Progenitor cell of endocrine pancreas (in vitro differentiated cells): Measurements from ENCODE around the gene PMEPA1. TPM values are rescaled to one million over a fixed set of nuclear protein-coding genes. Genes with fewer than 3 reads are reported as not detected.

ENCODE experiments used
- DNase-seq: peaks from one replicate; pipeline ENCODE4 v3.0.0; 2021; ENCODE audit warnings: low spot score; ENCODE audit not compliant: unreplicated experiment
- H3K27ac Mint-ChIP-seq: 2 replicates; pipeline ENCODE4 v1.8.0; 2021; ENCODE audit warnings: mild to moderate bottlenecking, moderate library complexity, mixed read lengths
- H3K27me3 Mint-ChIP-seq: 2 replicates; pipeline ENCODE4 v1.8.0; 2021; ENCODE audit warnings: mixed read lengths
- H3K36me3 Mint-ChIP-seq: 2 replicates; pipeline ENCODE4 v1.8.0; 2022; ENCODE audit warnings: mixed read lengths; ENCODE audit not compliant: insufficient read depth
- H3K4me1 Mint-ChIP-seq: 2 replicates; pipeline ENCODE4 v1.8.0; 2021; ENCODE audit warnings: low read depth, mixed read lengths
- H3K4me3 Mint-ChIP-seq: 2 replicates; pipeline ENCODE4 v1.8.0; 2021; ENCODE audit warnings: low read depth, mild to moderate bottlenecking, moderate library complexity, mixed read lengths
- H3K9me3 Mint-ChIP-seq: 2 replicates; pipeline ENCODE4 v1.8.0; 2021; ENCODE audit warnings: low read depth, mixed read lengths
- total RNA-seq: library from RNA; stranded (reverse); gene quantifications from 2 replicates; pipeline ENCODE4 v1.2.1, GENCODE V29; 2021
- TF ChIP-seq, protein P1 (sequence below): fragments of 200-600 bp; sonication (generic); IDR thresholded peaks from one replicate; pipeline ENCODE4 v1.5.0; 2021; ENCODE audit warnings: antibody characterized with exemption, mild to moderate bottlenecking; ENCODE audit not compliant: unreplicated experiment

Gene PMEPA1
- total RNA-seq, 1 donor from 2014 or later: 9.1 TPM

GRCh38 chr20:57671072-57671391 is 38.8 kb downstream of the PMEPA1 start:
- Mint-ChIP-seq H3K4me3 (no peak overlapping the region), H3K4me1 (no peaks in the 10 kb centered on the region), H3K27ac (no peak overlapping the region), H3K27me3 (no peaks in the 10 kb centered on the region), H3K36me3 (no peaks in the 10 kb centered on the region), H3K9me3 (no peaks in the 10 kb centered on the region)
- no peak for DNase-seq
- TF ChIP-seq, protein P1, sequence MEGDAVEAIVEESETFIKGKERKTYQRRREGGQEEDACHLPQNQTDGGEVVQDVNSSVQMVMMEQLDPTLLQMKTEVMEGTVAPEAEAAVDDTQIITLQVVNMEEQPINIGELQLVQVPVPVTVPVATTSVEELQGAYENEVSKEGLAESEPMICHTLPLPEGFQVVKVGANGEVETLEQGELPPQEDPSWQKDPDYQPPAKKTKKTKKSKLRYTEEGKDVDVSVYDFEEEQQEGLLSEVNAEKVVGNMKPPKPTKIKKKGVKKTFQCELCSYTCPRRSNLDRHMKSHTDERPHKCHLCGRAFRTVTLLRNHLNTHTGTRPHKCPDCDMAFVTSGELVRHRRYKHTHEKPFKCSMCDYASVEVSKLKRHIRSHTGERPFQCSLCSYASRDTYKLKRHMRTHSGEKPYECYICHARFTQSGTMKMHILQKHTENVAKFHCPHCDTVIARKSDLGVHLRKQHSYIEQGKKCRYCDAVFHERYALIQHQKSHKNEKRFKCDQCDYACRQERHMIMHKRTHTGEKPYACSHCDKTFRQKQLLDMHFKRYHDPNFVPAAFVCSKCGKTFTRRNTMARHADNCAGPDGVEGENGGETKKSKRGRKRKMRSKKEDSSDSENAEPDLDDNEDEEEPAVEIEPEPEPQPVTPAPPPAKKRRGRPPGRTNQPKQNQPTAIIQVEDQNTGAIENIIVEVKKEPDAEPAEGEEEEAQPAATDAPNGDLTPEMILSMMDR: no peak

- no peaks in the 10 kb centered on the region for H3K36me3 Mint-ChIP-seq
- no peak overlapping the region for H3K27ac Mint-ChIP-seq
- no peaks in the 10 kb centered on the region for H3K4me1 Mint-ChIP-seq
- H3K9me3 Mint-ChIP-seq: no peaks in the 10 kb centered on the region
- TF ChIP-seq, protein P1: no peak
- no peak for DNase-seq
- no peak overlapping the region for H3K4me3 Mint-ChIP-seq
- H3K27me3 Mint-ChIP-seq: no peaks in the 10 kb centered on the region
Observed at GRCh38 chr20:57670288-57671071, 39.3 kb downstream of the PMEPA1 start.

DNA sequence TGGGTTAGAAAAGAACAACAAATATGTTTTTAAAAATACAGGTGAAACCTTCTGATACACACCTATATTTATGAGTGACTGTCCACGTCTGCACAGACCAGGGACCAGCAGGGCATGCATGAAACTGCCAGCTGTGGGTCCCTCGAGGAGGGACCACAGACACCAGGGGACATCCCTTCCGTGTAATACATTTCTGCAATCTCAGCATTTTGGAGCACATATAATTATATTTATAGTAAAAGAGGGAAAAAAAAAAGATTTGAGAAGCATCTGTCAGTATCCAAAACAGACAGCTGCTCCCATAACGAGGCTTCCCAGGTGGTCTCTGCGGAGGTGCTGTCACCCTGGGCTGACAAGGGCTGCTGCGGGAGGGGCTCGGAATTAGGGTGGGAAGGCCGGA is 40.2 kb downstream of the PMEPA1 start:
- Mint-ChIP-seq H3K4me1 (no peaks in the 10 kb centered on the region), H3K27ac (no peak overlapping the region), H3K27me3 (no peaks in the 10 kb centered on the region), H3K9me3 (no peaks in the 10 kb centered on the region), H3K4me3 (no peak overlapping the region), H3K36me3 (no peaks in the 10 kb centered on the region)
- DNase-seq: no peak
- TF ChIP-seq, protein P1: no peak

GRCh38 chr20:57667924-57668782 is 41.7 kb downstream of the PMEPA1 start:
- Mint-ChIP-seq H3K27ac (no peak overlapping the region), H3K4me1 (no peaks in the 10 kb centered on the region), H3K4me3 (no peak overlapping the region), H3K27me3 (no peaks in the 10 kb centered on the region), H3K36me3 (no peaks in the 10 kb centered on the region), H3K9me3 (no peaks in the 10 kb centered on the region)
- DNase-seq: no peak
- TF ChIP-seq, protein P1: no peak

DNA sequence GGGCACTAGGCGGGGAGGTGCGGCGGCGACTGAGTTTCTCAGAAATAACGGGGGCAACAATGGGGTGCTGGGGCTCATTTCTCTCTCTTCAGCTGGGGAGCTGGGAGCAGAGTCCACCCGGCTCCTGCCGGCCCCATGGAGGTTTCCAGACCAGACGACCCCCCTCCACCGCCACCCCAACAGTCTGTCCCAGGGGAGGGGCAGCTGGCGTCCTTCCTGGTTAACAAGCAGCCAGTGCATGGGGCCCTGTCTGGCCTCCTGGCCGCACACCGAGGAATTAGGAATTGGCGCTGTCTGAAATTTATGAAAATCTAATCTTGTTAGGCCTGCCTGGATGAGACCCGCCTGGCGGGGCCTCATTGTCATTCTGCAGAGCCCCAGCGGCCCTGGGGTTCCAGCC is 42.4 kb downstream of the PMEPA1 start:
- DNase-seq: no peak
- Mint-ChIP-seq H3K36me3 (no peaks in the 10 kb centered on the region), H3K4me3 (no peak overlapping the region), H3K9me3 (no peaks in the 10 kb centered on the region), H3K4me1 (no peaks in the 10 kb centered on the region), H3K27ac (no peak overlapping the region), H3K27me3 (no peaks in the 10 kb centered on the region)
- TF ChIP-seq, protein P1: no peak
